ENCODE data around the gene ST3GAL3.

ST3GAL3 gene

GRCh38 chr1:43978551-43979260 is 271.4 kb downstream of the ST3GAL3 start, which contains the start of gene B4GALT2:
TSS of gene B4GALT2 (plus strand) at chr1:43979210. CDS start at chr1:43981161, 1,951 bp downstream.
- H3K27ac ChIP-seq (replicated peaks), result peak within 1 kb of the TSS; percentile 54
- H3K4me3 ChIP-seq (replicated peaks; ENCODE audit: insufficient read depth, low read length), result peak within 1 kb of the TSS; percentile 75
- DNase-seq (ENCODE audit: low read depth in 1 of 2, low spot score in 1 of 2), result peak in 1 of 2 experiments; percentile 28
- peak; percentile 34; the same call in 1 of the 2 replicates for TF ChIP-seq POLR2AphosphoS5 (IDR thresholded peaks at IDR 0.05; ENCODE audit: low read depth)
- TF ChIP-seq, protein P1, sequence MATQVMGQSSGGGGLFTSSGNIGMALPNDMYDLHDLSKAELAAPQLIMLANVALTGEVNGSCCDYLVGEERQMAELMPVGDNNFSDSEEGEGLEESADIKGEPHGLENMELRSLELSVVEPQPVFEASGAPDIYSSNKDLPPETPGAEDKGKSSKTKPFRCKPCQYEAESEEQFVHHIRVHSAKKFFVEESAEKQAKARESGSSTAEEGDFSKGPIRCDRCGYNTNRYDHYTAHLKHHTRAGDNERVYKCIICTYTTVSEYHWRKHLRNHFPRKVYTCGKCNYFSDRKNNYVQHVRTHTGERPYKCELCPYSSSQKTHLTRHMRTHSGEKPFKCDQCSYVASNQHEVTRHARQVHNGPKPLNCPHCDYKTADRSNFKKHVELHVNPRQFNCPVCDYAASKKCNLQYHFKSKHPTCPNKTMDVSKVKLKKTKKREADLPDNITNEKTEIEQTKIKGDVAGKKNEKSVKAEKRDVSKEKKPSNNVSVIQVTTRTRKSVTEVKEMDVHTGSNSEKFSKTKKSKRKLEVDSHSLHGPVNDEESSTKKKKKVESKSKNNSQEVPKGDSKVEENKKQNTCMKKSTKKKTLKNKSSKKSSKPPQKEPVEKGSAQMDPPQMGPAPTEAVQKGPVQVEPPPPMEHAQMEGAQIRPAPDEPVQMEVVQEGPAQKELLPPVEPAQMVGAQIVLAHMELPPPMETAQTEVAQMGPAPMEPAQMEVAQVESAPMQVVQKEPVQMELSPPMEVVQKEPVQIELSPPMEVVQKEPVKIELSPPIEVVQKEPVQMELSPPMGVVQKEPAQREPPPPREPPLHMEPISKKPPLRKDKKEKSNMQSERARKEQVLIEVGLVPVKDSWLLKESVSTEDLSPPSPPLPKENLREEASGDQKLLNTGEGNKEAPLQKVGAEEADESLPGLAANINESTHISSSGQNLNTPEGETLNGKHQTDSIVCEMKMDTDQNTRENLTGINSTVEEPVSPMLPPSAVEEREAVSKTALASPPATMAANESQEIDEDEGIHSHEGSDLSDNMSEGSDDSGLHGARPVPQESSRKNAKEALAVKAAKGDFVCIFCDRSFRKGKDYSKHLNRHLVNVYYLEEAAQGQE (IDR thresholded peaks at IDR 0.05; ENCODE audit: insufficient replicate concordance, low read depth), result no peak
- H3K27me3 ChIP-seq (ENCODE audit: insufficient read depth, poor library complexity, severe bottlenecking), result no peaks in the 10 kb centered on the region

- TF ChIP-seq POLR2AphosphoS5 (IDR thresholded peaks at IDR 0.05; ENCODE audit: low read depth), result no peak
- no peak for TF ChIP-seq SPI1 (IDR thresholded peaks at IDR 0.05; ENCODE audit: borderline replicate concordance, low read depth)
- no peak for TF ChIP-seq GABPA (IDR thresholded peaks at IDR 0.05; ENCODE audit: low read depth)
- TF ChIP-seq, protein P1 (IDR thresholded peaks at IDR 0.05; ENCODE audit: insufficient replicate concordance, low read depth), result no peak
- no peak for TF ChIP-seq CTCF (IDR thresholded peaks at IDR 0.05; ENCODE audit: insufficient read depth, low read length)
- Histone ChIP-seq H3K27ac (replicated peaks) (no peak overlapping the region; the same call in 1 of the 2 replicates), H3K4me3 (replicated peaks; ENCODE audit: insufficient read depth, low read length) (peak overlapping the region; percentile 63), H3K27me3 (ENCODE audit: insufficient read depth, poor library complexity, severe bottlenecking) (no peaks in the 10 kb centered on the region)
- no peak for DNase-seq (ENCODE audit: low read depth in 1 of 2, low spot score in 1 of 2)
These were observed 271.9 kb downstream of the ST3GAL3 start for GRCh38 chr1:43979261-43979527.

GRCh38 chr1:43979528-43980254 is 272.4 kb downstream of the ST3GAL3 start:
- H3K27me3 ChIP-seq (ENCODE audit: insufficient read depth, poor library complexity, severe bottlenecking), result no peaks in the 10 kb centered on the region
- DNase-seq (ENCODE audit: low read depth in 1 of 2, low spot score in 1 of 2), result peak; percentile 54 to 80
- TF ChIP-seq, protein P1 (IDR thresholded peaks at IDR 0.05; ENCODE audit: insufficient replicate concordance, low read depth), result no peak
- TF ChIP-seq CTCF (IDR thresholded peaks at IDR 0.05; ENCODE audit: insufficient read depth, low read length), result no peak
- no peak for TF ChIP-seq SPI1 (IDR thresholded peaks at IDR 0.05; ENCODE audit: borderline replicate concordance, low read depth)
- TF ChIP-seq GABPA (IDR thresholded peaks at IDR 0.05; ENCODE audit: low read depth), result no peak
- TF ChIP-seq POLR2AphosphoS5 (IDR thresholded peaks at IDR 0.05; ENCODE audit: low read depth), result peak; percentile 39; the same call in 1 of the 2 replicates
- peak overlapping the region; percentile 63 for H3K4me3 ChIP-seq (replicated peaks; ENCODE audit: insufficient read depth, low read length)
- H3K27ac ChIP-seq (replicated peaks), result peak overlapping the region; percentile 48

Measured in HL-60 (cell line).